GM21381 (cell line): ENCODE data around the gene ANKRD34B.
"Not testable (repeated sequence)": the region's sequence is repeated elsewhere in the genome, so short reads cannot be mapped to it uniquely, and the experiment has no call there.

Source experiments
- ATAC-seq: cut with Tn5 transposase; IDR thresholded peaks from one replicate; pipeline ENCODE4 v1.9.1; 2021; ENCODE audit warnings: mild to moderate bottlenecking, moderate library complexity; ENCODE audit not compliant: unreplicated experiment

ANKRD34B gene

DNA sequence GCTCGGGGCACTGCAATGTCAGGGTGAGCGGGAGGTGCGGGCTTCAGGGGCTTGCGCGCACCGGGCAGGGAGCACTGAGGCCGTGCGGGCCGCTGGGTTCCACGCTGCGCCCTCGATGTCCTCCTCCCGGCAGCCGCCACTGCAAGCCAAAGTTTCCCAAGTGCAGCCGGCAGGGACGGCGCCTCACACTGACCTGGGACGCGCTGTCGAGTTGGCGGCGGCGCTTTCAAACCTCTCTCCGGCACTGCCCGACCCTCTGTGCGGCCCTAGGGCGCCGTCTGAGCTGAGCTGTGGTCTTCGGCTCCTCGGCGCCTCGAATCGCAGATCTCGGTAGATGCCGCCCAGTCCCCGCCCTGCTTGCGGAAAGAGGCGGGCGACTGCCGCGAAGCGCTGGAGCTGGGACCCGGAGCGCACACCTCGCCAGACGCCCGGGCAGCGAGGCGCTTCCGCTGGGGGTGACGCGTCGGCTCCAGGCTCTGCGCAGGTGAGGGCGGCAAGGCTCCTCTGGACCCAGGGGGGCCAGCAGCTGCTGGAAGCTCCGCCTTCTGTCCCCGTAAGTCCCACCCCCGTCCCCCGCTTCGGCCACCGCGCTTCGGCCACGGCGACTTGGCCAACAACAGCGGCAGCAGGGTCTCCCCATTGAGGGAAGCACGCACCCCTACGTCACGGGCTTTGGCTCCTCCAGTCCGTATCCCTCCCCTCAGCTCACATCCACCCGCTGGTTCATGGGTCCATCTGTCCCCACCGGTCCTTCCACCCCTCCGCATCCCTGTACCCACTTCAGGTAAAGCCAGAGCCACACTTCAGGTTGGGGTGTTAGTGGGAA is at the start of gene ANKRD34B:
Gene ANKRD34B (minus strand): TSS at position 320 of the 826 bp plus-strand sequence. CDS start 10,261 bp downstream, outside the sequence.
- no peak for ATAC-seq

DNA sequence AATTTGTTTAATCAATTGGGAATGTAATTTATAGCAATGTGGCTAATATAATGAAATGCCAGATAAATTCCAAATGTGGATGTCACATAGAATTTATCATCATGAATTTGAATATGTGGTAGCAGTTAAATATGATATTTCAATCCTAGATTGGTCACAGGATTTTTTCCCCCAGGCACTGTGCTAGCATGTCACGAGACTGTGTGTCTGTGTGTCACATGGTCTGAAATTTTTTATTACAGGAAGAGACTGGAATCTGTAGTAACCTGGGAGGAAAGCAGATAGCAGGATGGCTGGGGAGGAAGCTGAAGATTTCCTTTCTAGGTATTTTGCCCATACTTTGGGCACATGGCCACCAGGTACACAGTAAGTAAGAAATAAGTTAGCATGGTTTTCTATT is 49.0 kb upstream of the ANKRD34B start:
- no peak for ATAC-seq

DNA sequence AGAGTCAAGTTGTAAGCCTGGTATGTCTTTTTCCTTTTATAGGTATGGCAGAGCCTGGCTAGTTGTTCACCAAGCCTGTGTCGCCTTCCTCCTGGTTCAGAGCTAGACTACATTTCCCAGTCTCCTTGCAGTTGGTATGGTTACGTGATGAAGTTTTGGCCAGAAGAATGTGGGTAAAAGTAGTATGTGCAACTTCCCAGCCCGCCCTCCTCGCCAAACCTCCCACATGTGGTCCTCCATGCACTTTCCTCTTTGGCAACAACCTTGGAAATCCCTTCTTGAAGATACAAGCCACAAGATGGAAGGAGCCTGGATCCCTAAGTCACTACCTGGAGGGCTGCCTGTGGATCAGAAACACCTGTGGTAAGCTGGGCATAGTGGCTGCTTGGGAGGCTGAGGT is 48.4 kb upstream of the ANKRD34B start:
- ATAC-seq = no peak

DNA sequence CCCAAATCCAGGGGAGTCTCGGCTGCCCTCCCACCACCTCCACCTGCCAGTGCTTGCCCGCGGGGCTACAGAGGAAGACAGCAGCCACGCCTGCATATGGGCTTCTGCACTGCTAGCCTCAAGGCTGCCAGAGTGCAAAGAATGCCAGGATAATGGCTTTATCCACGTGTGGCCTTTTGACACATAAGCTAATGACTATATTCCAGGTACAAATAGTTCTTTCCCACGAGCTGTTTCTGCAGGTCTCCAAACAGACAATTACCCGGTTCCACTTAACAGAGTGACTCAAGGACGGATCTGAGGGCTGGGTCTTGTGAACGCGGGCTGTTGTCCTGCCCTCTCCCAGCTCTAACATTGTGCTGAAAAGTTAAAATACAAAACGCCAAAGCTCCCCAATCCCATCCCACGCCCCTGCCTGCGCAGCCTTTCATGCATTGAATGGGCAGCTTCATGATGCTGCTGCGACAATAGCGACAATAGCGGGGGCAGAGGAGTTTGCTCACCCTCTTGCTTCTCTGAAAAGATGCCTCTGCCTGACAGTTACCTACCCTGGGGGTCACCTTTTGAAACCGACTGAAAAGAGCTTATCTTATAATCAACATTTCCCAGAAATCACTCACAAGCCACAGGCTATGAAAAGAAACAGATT is 45.3 kb upstream of the ANKRD34B start:
- ATAC-seq = no peak

- ATAC-seq = no peak
Measured at GRCh38 chr5:80609692-80610091, 39.6 kb upstream of the ANKRD34B start.

- no peak for ATAC-seq
Measured at GRCh38 chr5:80608731-80609130, 38.7 kb upstream of the ANKRD34B start.

DNA sequence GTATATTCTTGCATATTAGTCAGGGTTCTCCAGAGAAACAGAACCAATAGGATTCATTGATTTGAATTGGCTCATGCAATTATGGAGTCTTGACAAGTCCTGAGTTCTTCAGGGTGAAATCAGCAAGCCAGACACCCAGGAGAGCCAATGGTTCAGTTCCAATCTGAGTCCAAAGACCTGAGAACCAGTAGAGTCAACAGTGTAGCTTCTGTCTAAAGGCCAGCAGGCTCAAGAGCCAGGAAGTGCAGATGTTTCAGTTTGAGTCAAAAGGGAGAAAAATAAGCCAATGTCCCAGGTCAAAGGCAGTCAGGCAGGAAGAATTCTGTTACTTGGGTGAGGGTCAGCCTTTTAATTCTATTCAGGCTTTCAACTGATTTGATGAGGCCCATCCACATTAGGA is 37.8 kb upstream of the ANKRD34B start:
- ATAC-seq = peak; percentile 73

GRCh38 chr5:80607343-80607742 is 37.3 kb upstream of the ANKRD34B start:
- no peak for ATAC-seq

GRCh38 chr5:80600943-80601693 is 31.0 kb upstream of the ANKRD34B start:
- no peak for ATAC-seq

- no peak for ATAC-seq
Measured at GRCh38 chr5:80597500-80597899, 27.4 kb upstream of the ANKRD34B start.

- no peak for ATAC-seq
Measured at GRCh38 chr5:80594810-80595209, 24.7 kb upstream of the ANKRD34B start.

GRCh38 chr5:80592761-80593160 is 22.7 kb upstream of the ANKRD34B start:
- ATAC-seq = no peak

DNA sequence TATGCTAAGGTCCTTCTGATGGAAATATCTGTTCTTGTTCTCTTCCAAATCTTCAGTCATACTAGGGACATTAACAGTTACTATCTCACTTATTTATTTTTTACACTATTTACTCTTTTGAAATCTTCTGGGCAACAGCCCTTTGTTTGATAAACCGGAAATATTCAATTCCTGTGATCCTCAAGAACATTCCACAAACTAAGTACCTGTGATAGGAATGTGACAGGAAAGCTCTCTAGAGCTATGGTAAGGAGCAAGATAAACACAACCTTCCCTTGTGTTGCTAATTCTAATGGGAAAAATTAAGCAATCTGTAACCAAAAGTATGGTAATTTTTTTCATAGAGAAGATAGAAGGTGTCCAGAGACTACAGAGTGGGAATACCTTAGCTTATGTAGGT is 22.0 kb upstream of the ANKRD34B start:
- no peak for ATAC-seq

GRCh38 chr5:80591352-80591751 is 21.3 kb upstream of the ANKRD34B start:
- ATAC-seq = no peak

DNA sequence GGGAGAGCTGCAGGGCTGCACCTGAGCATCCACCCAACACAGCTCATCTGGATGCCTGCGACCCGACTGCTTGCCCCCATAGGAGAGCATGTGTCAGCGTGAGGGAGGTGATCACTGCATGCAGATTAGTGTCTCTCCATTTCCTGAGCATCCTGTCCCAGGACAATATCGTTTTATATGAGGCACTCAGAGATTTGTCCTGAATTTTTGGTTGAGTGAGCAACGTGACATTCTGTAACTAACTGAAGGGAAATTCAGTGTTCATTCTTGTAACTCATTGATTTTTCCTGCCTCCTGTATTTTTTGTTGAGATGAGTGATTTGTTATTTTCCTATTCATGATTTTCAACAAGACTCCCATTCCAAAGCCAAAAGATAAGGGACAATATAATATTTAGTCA is 20.7 kb upstream of the ANKRD34B start:
- no peak for ATAC-seq

GRCh38 chr5:80588858-80589540 is 18.9 kb upstream of the ANKRD34B start:
- no peak for ATAC-seq

DNA sequence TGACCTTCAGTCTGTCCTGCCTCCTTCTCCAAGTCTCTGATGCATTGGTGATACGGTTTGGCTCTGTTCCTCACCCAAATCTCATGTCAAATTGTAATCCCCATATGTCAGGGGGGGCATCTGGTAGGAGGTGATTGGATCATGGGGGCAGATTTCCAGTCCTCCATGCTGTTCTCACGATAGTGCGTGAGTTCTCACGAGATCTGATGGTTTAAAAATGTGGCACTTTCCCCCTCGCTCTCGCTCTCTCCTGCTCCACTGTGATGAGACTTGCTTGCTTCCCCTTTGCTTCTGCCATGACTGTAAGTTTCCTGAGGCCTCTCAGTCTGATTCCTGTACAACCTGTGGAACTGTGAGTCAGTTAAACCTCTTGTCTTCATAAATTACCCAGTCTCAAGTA is 14.7 kb upstream of the ANKRD34B start:
- ATAC-seq = no peak

- ATAC-seq = not testable (repeated sequence)
Measured at GRCh38 chr5:80580291-80580690, 10.2 kb upstream of the ANKRD34B start.

GRCh38 chr5:80579050-80579449 is 9.0 kb upstream of the ANKRD34B start:
- no peak for ATAC-seq

GRCh38 chr5:80577707-80578106 is 7.6 kb upstream of the ANKRD34B start:
- no peak for ATAC-seq

DNA sequence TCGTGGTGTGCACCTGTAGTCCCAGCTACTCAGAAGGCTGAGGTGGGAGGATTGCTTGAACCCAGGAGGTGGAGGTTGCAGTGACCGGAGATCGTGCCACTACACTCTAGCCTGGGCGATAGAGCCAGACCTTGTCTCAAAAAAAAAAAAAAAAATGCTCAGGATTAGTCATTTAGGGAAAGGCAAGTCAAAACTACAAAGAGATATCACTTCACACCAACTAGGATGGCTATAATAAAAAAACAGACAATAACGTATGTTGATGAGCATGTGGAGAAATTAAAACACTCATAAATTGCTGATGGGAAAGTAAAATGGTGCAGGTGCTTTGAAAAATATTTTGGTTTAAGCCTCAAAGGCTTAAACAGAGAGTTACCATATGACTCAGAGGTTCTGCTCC is 6.3 kb upstream of the ANKRD34B start:
- ATAC-seq = no peak
